Left ventricle myocardium inferior (tissue), 1 donor: Measurements from ENCODE around the gene MYCBPAP. TPM values are rescaled to one million over a fixed set of nuclear protein-coding genes. Genes with fewer than 3 reads are reported as not detected.

ENCODE experiments used
- DNase-seq: peaks from one replicate; pipeline ENCODE4 v3.0.0-alpha.2; 2020
- H3K27ac ChIP-seq: fragments of 200-600 bp; replicated peaks from 2 replicates; pipeline ENCODE4 v1.8.0; 2021
- H3K27me3 ChIP-seq: fragments of 200-600 bp; 2 replicates; pipeline ENCODE4 v1.8.0; 2021; ENCODE audit warnings: low read depth
- H3K36me3 ChIP-seq: fragments of 200-600 bp; 2 replicates; pipeline ENCODE4 v1.8.0; 2021
- H3K4me1 ChIP-seq: fragments of 200-600 bp; 2 replicates; pipeline ENCODE4 v1.8.0; 2021
- H3K4me3 ChIP-seq: fragments of 200-600 bp; 2 replicates; pipeline ENCODE4 v1.8.0; 2021; ENCODE audit warnings: mild to moderate bottlenecking, moderate library complexity
- H3K9me3 ChIP-seq: fragments of 200-600 bp; replicated peaks from 2 replicates; pipeline ENCODE4 v1.8.0; 2021
- intact Hi-C: fragments of 100-400 bp; cut with micrococcal nuclease; formaldehyde crosslinking; loops from one replicate; pipeline ENCODE4 v1.11.0; 2022
- total RNA-seq: library from RNA; stranded (reverse); fragmentation: NEBNext Ultra II Directional; extraction: Animal tissue kit (Norgen Biotek cat#: 25700); gene quantifications from one replicate; pipeline ENCODE4 v1.2.1, GENCODE V29; 2021
- TF ChIP-seq, protein P1 (sequence below): fragments of 200-600 bp; IDR thresholded peaks from 2 replicates; pipeline ENCODE4 v1.8.0; 2021; ENCODE audit warnings: antibody characterized with exemption, mild to moderate bottlenecking, borderline replicate concordance
- donor health status: DM: no; HTN: yes; CAD: no; lungs with severe emphysema.

MYCBPAP gene
- total RNA-seq, 1 donor from 2014 or later, result 0.82 TPM

- intact Hi-C loops, result no loop called here
- no peaks in the 10 kb centered on the region for H3K9me3 ChIP-seq
- H3K27ac ChIP-seq, result no peak within 1 kb of the TSS
- peaks cover 8% of the 10 kb centered on the region for H3K36me3 ChIP-seq
- H3K4me3 ChIP-seq, result peak within 1 kb of the TSS; percentile 70
- H3K4me1 ChIP-seq, result peaks cover 43% of the 10 kb centered on the region
- TF ChIP-seq, protein P1, sequence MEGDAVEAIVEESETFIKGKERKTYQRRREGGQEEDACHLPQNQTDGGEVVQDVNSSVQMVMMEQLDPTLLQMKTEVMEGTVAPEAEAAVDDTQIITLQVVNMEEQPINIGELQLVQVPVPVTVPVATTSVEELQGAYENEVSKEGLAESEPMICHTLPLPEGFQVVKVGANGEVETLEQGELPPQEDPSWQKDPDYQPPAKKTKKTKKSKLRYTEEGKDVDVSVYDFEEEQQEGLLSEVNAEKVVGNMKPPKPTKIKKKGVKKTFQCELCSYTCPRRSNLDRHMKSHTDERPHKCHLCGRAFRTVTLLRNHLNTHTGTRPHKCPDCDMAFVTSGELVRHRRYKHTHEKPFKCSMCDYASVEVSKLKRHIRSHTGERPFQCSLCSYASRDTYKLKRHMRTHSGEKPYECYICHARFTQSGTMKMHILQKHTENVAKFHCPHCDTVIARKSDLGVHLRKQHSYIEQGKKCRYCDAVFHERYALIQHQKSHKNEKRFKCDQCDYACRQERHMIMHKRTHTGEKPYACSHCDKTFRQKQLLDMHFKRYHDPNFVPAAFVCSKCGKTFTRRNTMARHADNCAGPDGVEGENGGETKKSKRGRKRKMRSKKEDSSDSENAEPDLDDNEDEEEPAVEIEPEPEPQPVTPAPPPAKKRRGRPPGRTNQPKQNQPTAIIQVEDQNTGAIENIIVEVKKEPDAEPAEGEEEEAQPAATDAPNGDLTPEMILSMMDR, result no peak
- peaks cover 86% of the 10 kb centered on the region for H3K27me3 ChIP-seq
- DNase-seq, result peak; percentile 91
These were observed 52.1 kb downstream of the MYCBPAP start, which contains the start of gene CACNA1G for GRCh38 chr17:50560185-50560824. TSS of gene CACNA1G (plus strand) at chr17:50560715. CDS start at chr17:50561460, 745 bp downstream.

DNA sequence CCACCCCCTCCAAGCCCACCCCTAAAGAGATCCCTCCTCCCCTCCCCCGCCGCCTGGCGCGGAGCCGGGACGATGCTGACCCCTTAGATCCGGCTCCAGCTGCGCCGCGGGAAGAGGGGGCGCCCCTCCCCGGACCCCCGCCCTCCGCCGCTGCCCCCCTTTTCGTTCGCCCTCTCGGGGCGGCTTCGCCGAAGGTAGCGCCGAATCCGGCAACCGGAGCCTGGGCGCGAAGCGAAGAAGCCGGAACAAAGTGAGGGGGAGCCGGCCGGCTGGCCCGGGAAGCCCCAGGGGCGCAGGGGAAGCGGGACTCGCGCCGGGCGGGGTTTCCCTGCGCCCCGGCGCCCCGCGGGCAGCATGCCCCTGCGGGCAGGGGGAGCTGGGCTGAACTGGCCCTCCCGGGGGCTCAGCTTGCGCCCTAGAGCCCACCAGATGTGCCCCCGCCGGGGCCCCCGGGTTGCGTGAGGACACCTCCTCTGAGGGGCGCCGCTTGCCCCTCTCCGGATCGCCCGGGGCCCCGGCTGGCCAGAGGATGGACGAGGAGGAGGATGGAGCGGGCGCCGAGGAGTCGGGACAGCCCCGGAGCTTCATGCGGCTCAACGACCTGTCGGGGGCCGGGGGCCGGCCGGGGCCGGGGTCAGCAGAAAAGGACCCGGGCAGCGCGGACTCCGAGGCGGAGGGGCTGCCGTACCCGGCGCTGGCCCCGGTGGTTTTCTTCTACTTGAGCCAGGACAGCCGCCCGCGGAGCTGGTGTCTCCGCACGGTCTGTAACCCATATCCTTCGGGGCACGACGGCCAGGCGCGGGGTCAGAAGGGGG lies 52.9 kb downstream of the MYCBPAP start:
- TF ChIP-seq, protein P1, result no peak
- no peak overlapping the region for H3K27ac ChIP-seq
- H3K9me3 ChIP-seq, result no peaks in the 10 kb centered on the region
- H3K4me3 ChIP-seq, result peak overlapping the region; percentile 70
- DNase-seq, result no peak
- intact Hi-C loops, result no loop called here
- peaks cover 94% of the 10 kb centered on the region for H3K27me3 ChIP-seq
- H3K4me1 ChIP-seq, result peaks cover 46% of the 10 kb centered on the region
- H3K36me3 ChIP-seq, result no peaks in the 10 kb centered on the region

- Histone ChIP-seq H3K4me3 (peak overlapping the region; percentile 70), H3K9me3 (no peaks in the 10 kb centered on the region), H3K4me1 (peaks cover 46% of the 10 kb centered on the region), H3K27ac (no peak overlapping the region), H3K27me3 (peaks cover 96% of the 10 kb centered on the region), H3K36me3 (no peaks in the 10 kb centered on the region)
- DNase-seq, result no peak
- TF ChIP-seq, protein P1, result no peak
- intact Hi-C loops, result no loop called here
These were observed 53.5 kb downstream of the MYCBPAP start for GRCh38 chr17:50561746-50562141.

- DNase-seq, result no peak
- TF ChIP-seq, protein P1, result no peak
- intact Hi-C loops, result no loop called here
- Histone ChIP-seq H3K36me3 (no peaks in the 10 kb centered on the region), H3K9me3 (no peaks in the 10 kb centered on the region), H3K27ac (no peak overlapping the region), H3K4me3 (no peak overlapping the region), H3K4me1 (peaks cover 46% of the 10 kb centered on the region), H3K27me3 (peaks cover 97% of the 10 kb centered on the region)
These were observed 54.2 kb downstream of the MYCBPAP start for GRCh38 chr17:50562242-50563091.

- TF ChIP-seq, protein P1, result no peak
- Histone ChIP-seq H3K9me3 (no peaks in the 10 kb centered on the region), H3K27me3 (peaks cover 94% of the 10 kb centered on the region), H3K4me1 (peaks cover 46% of the 10 kb centered on the region), H3K27ac (no peak overlapping the region), H3K4me3 (no peak overlapping the region), H3K36me3 (no peaks in the 10 kb centered on the region)
- DNase-seq, result no peak
- intact Hi-C loops, result no loop called here
These were observed 54.9 kb downstream of the MYCBPAP start for GRCh38 chr17:50563092-50563511.
